Mesothelial cell of epicardium (in vitro differentiated cells): ENCODE data around the gene FGF23. TPM values are rescaled to one million over a fixed set of nuclear protein-coding genes. Genes with fewer than 3 reads are reported as not detected.

Experiments used
- DNase-seq, 2 experiments: peaks; one replicate each; pipeline ENCODE4 v3.0.0; 2021; ENCODE audit warnings: low spot score in 2 of 2; ENCODE audit not compliant: unreplicated experiment in 2 of 2
- H3K27ac Mint-ChIP-seq: 2 replicates; pipeline ENCODE4 v1.8.0; 2021; ENCODE audit warnings: mixed read lengths
- H3K27me3 Mint-ChIP-seq: 2 replicates; pipeline ENCODE4 v1.8.0; 2021; ENCODE audit warnings: low read depth, mixed read lengths
- H3K36me3 Mint-ChIP-seq: 2 replicates; pipeline ENCODE4 v1.8.0; 2021; ENCODE audit warnings: mixed read lengths
- H3K4me1 Mint-ChIP-seq: 2 replicates; pipeline ENCODE4 v1.8.0; 2021; ENCODE audit warnings: mixed read lengths
- H3K4me3 Mint-ChIP-seq: 2 replicates; pipeline ENCODE4 v1.8.0; 2021; ENCODE audit warnings: mild to moderate bottlenecking, moderate library complexity, mixed read lengths
- H3K9me3 Mint-ChIP-seq: 2 replicates; pipeline ENCODE4 v1.8.0; 2021; ENCODE audit warnings: mixed read lengths
- total RNA-seq: library from RNA; stranded (reverse); gene quantifications from 3 replicates; pipeline ENCODE4 v1.2.1, GENCODE V29; 2021
- TF ChIP-seq, protein P1 (sequence below): fragments of 200-600 bp; sonication (generic); IDR thresholded peaks from one replicate; pipeline ENCODE4 v1.5.0; 2021; ENCODE audit warnings: antibody characterized with exemption; ENCODE audit not compliant: unreplicated experiment

FGF23 gene
- total RNA-seq, 1 donor from 2014 or later, result not detected

- TF ChIP-seq, protein P1, sequence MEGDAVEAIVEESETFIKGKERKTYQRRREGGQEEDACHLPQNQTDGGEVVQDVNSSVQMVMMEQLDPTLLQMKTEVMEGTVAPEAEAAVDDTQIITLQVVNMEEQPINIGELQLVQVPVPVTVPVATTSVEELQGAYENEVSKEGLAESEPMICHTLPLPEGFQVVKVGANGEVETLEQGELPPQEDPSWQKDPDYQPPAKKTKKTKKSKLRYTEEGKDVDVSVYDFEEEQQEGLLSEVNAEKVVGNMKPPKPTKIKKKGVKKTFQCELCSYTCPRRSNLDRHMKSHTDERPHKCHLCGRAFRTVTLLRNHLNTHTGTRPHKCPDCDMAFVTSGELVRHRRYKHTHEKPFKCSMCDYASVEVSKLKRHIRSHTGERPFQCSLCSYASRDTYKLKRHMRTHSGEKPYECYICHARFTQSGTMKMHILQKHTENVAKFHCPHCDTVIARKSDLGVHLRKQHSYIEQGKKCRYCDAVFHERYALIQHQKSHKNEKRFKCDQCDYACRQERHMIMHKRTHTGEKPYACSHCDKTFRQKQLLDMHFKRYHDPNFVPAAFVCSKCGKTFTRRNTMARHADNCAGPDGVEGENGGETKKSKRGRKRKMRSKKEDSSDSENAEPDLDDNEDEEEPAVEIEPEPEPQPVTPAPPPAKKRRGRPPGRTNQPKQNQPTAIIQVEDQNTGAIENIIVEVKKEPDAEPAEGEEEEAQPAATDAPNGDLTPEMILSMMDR, result no peak
- Mint-ChIP-seq H3K4me3 (no peak overlapping the region), H3K9me3 (no peaks in the 10 kb centered on the region), H3K27ac (no peak overlapping the region), H3K4me1 (no peaks in the 10 kb centered on the region), H3K27me3 (peaks cover 56% of the 10 kb centered on the region), H3K36me3 (no peaks in the 10 kb centered on the region)
- no peak for DNase-seq
Measured at GRCh38 chr12:4369548-4369947, 10.0 kb downstream of the FGF23 start.

- no peak for DNase-seq
- Mint-ChIP-seq H3K36me3 (no peaks in the 10 kb centered on the region), H3K4me1 (no peaks in the 10 kb centered on the region), H3K9me3 (no peaks in the 10 kb centered on the region), H3K4me3 (no peak overlapping the region), H3K27me3 (peaks cover 59% of the 10 kb centered on the region), H3K27ac (no peak overlapping the region)
- TF ChIP-seq, protein P1, result peak; percentile 38
Measured at GRCh38 chr12:4366090-4366489, 13.4 kb downstream of the FGF23 start.

DNA sequence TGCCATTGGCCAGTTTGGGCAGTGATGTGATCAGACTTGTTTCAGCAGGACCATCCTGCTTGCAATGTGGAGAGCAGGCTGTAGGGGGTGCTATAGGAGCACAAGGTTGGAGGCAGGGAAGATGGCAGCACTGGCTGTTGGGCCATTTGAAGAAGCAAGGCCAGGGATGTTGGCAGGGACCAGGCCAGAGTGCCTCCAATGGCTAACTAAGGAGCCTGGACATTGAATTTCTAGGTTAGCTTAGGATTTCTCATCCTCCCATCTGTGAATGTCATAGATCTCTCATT, 23.5 kb downstream of the FGF23 start:
- no peak for DNase-seq
- Mint-ChIP-seq H3K27me3 (no peaks in the 10 kb centered on the region), H3K27ac (no peak overlapping the region), H3K4me3 (no peak overlapping the region), H3K9me3 (peaks cover 18% of the 10 kb centered on the region), H3K36me3 (peaks cover 5% of the 10 kb centered on the region), H3K4me1 (no peaks in the 10 kb centered on the region)
- TF ChIP-seq, protein P1, result peak; percentile 40

- H3K27me3 Mint-ChIP-seq, result no peaks in the 10 kb centered on the region
- DNase-seq, result no peak
- TF ChIP-seq, protein P1, result no peak
- no peaks in the 10 kb centered on the region for H3K4me1 Mint-ChIP-seq
- H3K36me3 Mint-ChIP-seq, result peaks cover 9% of the 10 kb centered on the region
- no peak overlapping the region for H3K27ac Mint-ChIP-seq
- peaks cover 17% of the 10 kb centered on the region for H3K9me3 Mint-ChIP-seq
- H3K4me3 Mint-ChIP-seq, result no peak overlapping the region
Measured at GRCh38 chr12:4355156-4356040, 24.1 kb downstream of the FGF23 start.

GRCh38 chr12:4353785-4354208, 25.7 kb downstream of the FGF23 start:
- peak overlapping the region; percentile 53 for H3K27ac Mint-ChIP-seq
- TF ChIP-seq, protein P1, result no peak

More at GRCh38 chr12:4353785-4354208, 25.7 kb downstream of the FGF23 start:
- Mint-ChIP-seq H3K36me3 (peaks cover 15% of the 10 kb centered on the region), H3K4me3 (no peak overlapping the region), H3K4me1 (no peaks in the 10 kb centered on the region), H3K9me3 (peaks cover 5% of the 10 kb centered on the region), H3K27me3 (no peaks in the 10 kb centered on the region)
- DNase-seq, result no peak
